Activated naive CD8-positive, alpha-beta T cell treated with anti-CD3 and anti-CD28 coated beads, Interleukin-2, amount 50 U/mL, for 24 hours (primary cell): ENCODE data around the gene PRDM5.

ENCODE experiments used
- ATAC-seq: fragments of 150-1000 bp; cut with Tn5 transposase; one replicate; pipeline ENCODE4 v1.10.0; 2021
- DNase-seq: peaks from one replicate; pipeline ENCODE4 v3.0.0; 2021
- H3K27ac Mint-ChIP-seq: one replicate; pipeline ENCODE4 v1.8.0; 2021; ENCODE audit warnings: mild to moderate bottlenecking, mixed read lengths
- H3K27me3 Mint-ChIP-seq: one replicate; pipeline ENCODE4 v1.8.0; 2021; ENCODE audit warnings: mixed read lengths
- H3K36me3 Mint-ChIP-seq: one replicate; pipeline ENCODE4 v1.8.0; 2021; ENCODE audit warnings: low read depth, mixed read lengths
- H3K4me1 Mint-ChIP-seq: one replicate; pipeline ENCODE4 v1.8.0; 2021; ENCODE audit warnings: mixed read lengths
- H3K4me3 Mint-ChIP-seq: one replicate; pipeline ENCODE4 v1.8.0; 2021; ENCODE audit warnings: mild to moderate bottlenecking, moderate library complexity, mixed read lengths
- H3K9me3 Mint-ChIP-seq: one replicate; pipeline ENCODE4 v1.8.0; 2021; ENCODE audit warnings: mixed read lengths

Gene PRDM5

GRCh38 chr4:120881351-120881750 is 41.2 kb downstream of the PRDM5 start:
- ATAC-seq (peak; percentile 36), DNase-seq (no peak)
- no peak overlapping the region for H3K4me3 Mint-ChIP-seq
- H3K27me3 Mint-ChIP-seq: no peaks in the 10 kb centered on the region
- H3K36me3 Mint-ChIP-seq: no peaks in the 10 kb centered on the region
- H3K9me3 Mint-ChIP-seq: no peaks in the 10 kb centered on the region
- H3K27ac Mint-ChIP-seq: no peak overlapping the region
- peaks cover 8% of the 10 kb centered on the region for H3K4me1 Mint-ChIP-seq

- H3K27ac Mint-ChIP-seq: no peak overlapping the region
Observed at GRCh38 chr4:120877021-120877420, 45.5 kb downstream of the PRDM5 start.

GRCh38 chr4:120874792-120875774 is 47.4 kb downstream of the PRDM5 start:
- DNase-seq (no peak), ATAC-seq (no peak)
- Mint-ChIP-seq H3K27me3 (no peaks in the 10 kb centered on the region), H3K4me1 (no peaks in the 10 kb centered on the region), H3K27ac (no peak overlapping the region), H3K4me3 (no peak overlapping the region), H3K36me3 (no peaks in the 10 kb centered on the region), H3K9me3 (no peaks in the 10 kb centered on the region)

More at GRCh38 chr4:120877021-120877420, 45.5 kb downstream of the PRDM5 start:
- no peaks in the 10 kb centered on the region for H3K27me3 Mint-ChIP-seq
- peaks cover 8% of the 10 kb centered on the region for H3K4me1 Mint-ChIP-seq
- ATAC-seq (no peak), DNase-seq (no peak)
- no peak overlapping the region for H3K4me3 Mint-ChIP-seq
- no peaks in the 10 kb centered on the region for H3K9me3 Mint-ChIP-seq
- no peaks in the 10 kb centered on the region for H3K36me3 Mint-ChIP-seq

GRCh38 chr4:120873554-120873953 is 49.0 kb downstream of the PRDM5 start:
- no peaks in the 10 kb centered on the region for H3K36me3 Mint-ChIP-seq
- DNase-seq (no peak), ATAC-seq (no peak)
- no peaks in the 10 kb centered on the region for H3K27me3 Mint-ChIP-seq
- H3K4me3 Mint-ChIP-seq: no peak overlapping the region
- no peaks in the 10 kb centered on the region for H3K4me1 Mint-ChIP-seq
- no peaks in the 10 kb centered on the region for H3K9me3 Mint-ChIP-seq
- H3K27ac Mint-ChIP-seq: no peak overlapping the region

- H3K4me3 Mint-ChIP-seq: no peak overlapping the region
- H3K9me3 Mint-ChIP-seq: no peaks in the 10 kb centered on the region
- H3K36me3 Mint-ChIP-seq: no peaks in the 10 kb centered on the region
- H3K4me1 Mint-ChIP-seq: no peaks in the 10 kb centered on the region
- no peaks in the 10 kb centered on the region for H3K27me3 Mint-ChIP-seq
- DNase-seq (no peak), ATAC-seq (no peak)
- no peak overlapping the region for H3K27ac Mint-ChIP-seq
Observed at GRCh38 chr4:120871173-120871572, 51.4 kb downstream of the PRDM5 start.

GRCh38 chr4:120870279-120870673 is 52.2 kb downstream of the PRDM5 start:
- peak; percentile 8 for DNase-seq
- Mint-ChIP-seq H3K4me1 (no peaks in the 10 kb centered on the region), H3K9me3 (no peaks in the 10 kb centered on the region), H3K27me3 (no peaks in the 10 kb centered on the region), H3K36me3 (no peaks in the 10 kb centered on the region), H3K4me3 (no peak overlapping the region), H3K27ac (no peak overlapping the region)
- ATAC-seq: no peak

- ATAC-seq (no peak), DNase-seq (no peak)
- Mint-ChIP-seq H3K36me3 (no peaks in the 10 kb centered on the region), H3K4me3 (no peak overlapping the region), H3K27me3 (no peaks in the 10 kb centered on the region), H3K27ac (no peak overlapping the region), H3K9me3 (no peaks in the 10 kb centered on the region), H3K4me1 (no peaks in the 10 kb centered on the region)
Observed at GRCh38 chr4:120869613-120870278, 52.8 kb downstream of the PRDM5 start.

GRCh38 chr4:120867506-120867905 is 55.0 kb downstream of the PRDM5 start:
- Mint-ChIP-seq H3K4me1 (no peaks in the 10 kb centered on the region), H3K9me3 (no peaks in the 10 kb centered on the region), H3K27me3 (no peaks in the 10 kb centered on the region), H3K36me3 (no peaks in the 10 kb centered on the region), H3K27ac (no peak overlapping the region), H3K4me3 (no peak overlapping the region)
- DNase-seq (no peak), ATAC-seq (no peak)

GRCh38 chr4:120865985-120866384 is 56.5 kb downstream of the PRDM5 start:
- ATAC-seq (no peak), DNase-seq (no peak)
- no peaks in the 10 kb centered on the region for H3K4me1 Mint-ChIP-seq
- no peaks in the 10 kb centered on the region for H3K36me3 Mint-ChIP-seq
- no peaks in the 10 kb centered on the region for H3K9me3 Mint-ChIP-seq
- H3K27me3 Mint-ChIP-seq: peaks cover 2% of the 10 kb centered on the region
- H3K27ac Mint-ChIP-seq: no peak overlapping the region
- H3K4me3 Mint-ChIP-seq: no peak overlapping the region

- ATAC-seq (no peak), DNase-seq (no peak)
- no peaks in the 10 kb centered on the region for H3K9me3 Mint-ChIP-seq
- H3K27me3 Mint-ChIP-seq: peaks cover 2% of the 10 kb centered on the region
- H3K4me3 Mint-ChIP-seq: no peak overlapping the region
- H3K4me1 Mint-ChIP-seq: no peaks in the 10 kb centered on the region
- H3K27ac Mint-ChIP-seq: no peak overlapping the region
- no peaks in the 10 kb centered on the region for H3K36me3 Mint-ChIP-seq
Observed at GRCh38 chr4:120864969-120865368, 57.6 kb downstream of the PRDM5 start.

GRCh38 chr4:120862432-120862831 is 60.1 kb downstream of the PRDM5 start:
- ATAC-seq: no peak
- Mint-ChIP-seq H3K4me1 (peaks cover 2% of the 10 kb centered on the region), H3K36me3 (no peaks in the 10 kb centered on the region), H3K27me3 (peaks cover 2% of the 10 kb centered on the region), H3K9me3 (no peaks in the 10 kb centered on the region), H3K4me3 (no peak overlapping the region), H3K27ac (no peak overlapping the region)
- no peak for DNase-seq

- H3K4me3 Mint-ChIP-seq: no peak overlapping the region
- DNase-seq (no peak), ATAC-seq (no peak)
- H3K36me3 Mint-ChIP-seq: no peaks in the 10 kb centered on the region
- H3K9me3 Mint-ChIP-seq: no peaks in the 10 kb centered on the region
- H3K27me3 Mint-ChIP-seq: peaks cover 2% of the 10 kb centered on the region
- peaks cover 4% of the 10 kb centered on the region for H3K4me1 Mint-ChIP-seq
- no peak overlapping the region for H3K27ac Mint-ChIP-seq
Observed at GRCh38 chr4:120861852-120862251, 60.7 kb downstream of the PRDM5 start.

- Mint-ChIP-seq H3K4me3 (no peak overlapping the region), H3K27ac (no peak overlapping the region), H3K27me3 (peaks cover 2% of the 10 kb centered on the region), H3K4me1 (peaks cover 15% of the 10 kb centered on the region), H3K9me3 (no peaks in the 10 kb centered on the region), H3K36me3 (no peaks in the 10 kb centered on the region)
- peak; percentile 78 for ATAC-seq
- no peak for DNase-seq
Observed at GRCh38 chr4:120858776-120859175, 63.8 kb downstream of the PRDM5 start.

- ATAC-seq: no peak
Observed at GRCh38 chr4:120857312-120857711, 65.2 kb downstream of the PRDM5 start.

GRCh38 chr4:120856294-120856693 is 66.2 kb downstream of the PRDM5 start:
- H3K27ac Mint-ChIP-seq: no peak overlapping the region
- ATAC-seq (no peak), DNase-seq (no peak)
- H3K9me3 Mint-ChIP-seq: no peaks in the 10 kb centered on the region
- H3K27me3 Mint-ChIP-seq: peaks cover 2% of the 10 kb centered on the region
- H3K4me3 Mint-ChIP-seq: no peak overlapping the region
- no peaks in the 10 kb centered on the region for H3K36me3 Mint-ChIP-seq
- peaks cover 15% of the 10 kb centered on the region for H3K4me1 Mint-ChIP-seq

More at GRCh38 chr4:120857312-120857711, 65.2 kb downstream of the PRDM5 start:
- H3K4me3 Mint-ChIP-seq: no peak overlapping the region
- DNase-seq: no peak
- H3K9me3 Mint-ChIP-seq: no peaks in the 10 kb centered on the region
- H3K27ac Mint-ChIP-seq: no peak overlapping the region
- H3K4me1 Mint-ChIP-seq: peaks cover 15% of the 10 kb centered on the region
- no peaks in the 10 kb centered on the region for H3K36me3 Mint-ChIP-seq
- H3K27me3 Mint-ChIP-seq: peaks cover 4% of the 10 kb centered on the region
